ENCODE data around the gene CAMKK2.
"Not testable (repeated sequence)": the region's sequence is repeated elsewhere in the genome, so short reads cannot be mapped to it uniquely, and the experiment has no call there.

CAMKK2 gene

GRCh38 chr12:121267822-121268221 is 28.7 kb downstream of the CAMKK2 start:
- H3K4me3 ChIP-seq (ENCODE audit: low read depth in 1 of 2, low read length in 2 of 2) = no peak overlapping the region
- H3K9me3 ChIP-seq (ENCODE audit: control insufficient read depth in 1 of 2, low read length in 2 of 2) = no peaks in the 10 kb centered on the region
- H3K36me3 ChIP-seq (ENCODE audit: control insufficient read depth in 1 of 2, insufficient read depth in 2 of 2, low read length in 2 of 2) = peaks cover 14 to 62% of the 10 kb centered on the region in 2 donors
- H3K9ac ChIP-seq (ENCODE audit: low read depth in 1 of 2, low read length in 2 of 2) = no peak overlapping the region
- H3K27me3 ChIP-seq (ENCODE audit: control insufficient read depth in 1 of 2, insufficient read depth in 2 of 2, low read length in 2 of 2) = no peaks in the 10 kb centered on the region
- no peaks in the 10 kb centered on the region for H3K4me1 ChIP-seq (ENCODE audit: control insufficient read depth in 1 of 2, insufficient read depth in 2 of 2, low read length in 2 of 2)
- no peak overlapping the region for H3K27ac ChIP-seq (ENCODE audit: low read depth, low read length)

GRCh38 chr12:121264951-121265515 is 31.5 kb downstream of the CAMKK2 start:
- Histone ChIP-seq H3K36me3 (ENCODE audit: control insufficient read depth in 1 of 2, insufficient read depth in 2 of 2, low read length in 2 of 2) (peaks cover 25 to 75% of the 10 kb centered on the region in 2 donors), H3K4me1 (ENCODE audit: control insufficient read depth in 1 of 2, insufficient read depth in 2 of 2, low read length in 2 of 2) (no peaks in the 10 kb centered on the region), H3K27ac (ENCODE audit: low read depth, low read length) (no peak overlapping the region), H3K4me3 (ENCODE audit: low read depth in 1 of 2, low read length in 2 of 2) (no peak overlapping the region), H3K9me3 (ENCODE audit: control insufficient read depth in 1 of 2, low read length in 2 of 2) (no peaks in the 10 kb centered on the region), H3K9ac (ENCODE audit: low read depth in 1 of 2, low read length in 2 of 2) (no peak overlapping the region), H3K27me3 (ENCODE audit: control insufficient read depth in 1 of 2, insufficient read depth in 2 of 2, low read length in 2 of 2) (no peaks in the 10 kb centered on the region)

- H3K4me3 ChIP-seq (ENCODE audit: low read depth in 1 of 2, low read length in 2 of 2) = no peak overlapping the region
- H3K27me3 ChIP-seq (ENCODE audit: control insufficient read depth in 1 of 2, insufficient read depth in 2 of 2, low read length in 2 of 2) = no peaks in the 10 kb centered on the region
- no peak overlapping the region for H3K27ac ChIP-seq (ENCODE audit: low read depth, low read length)
- no peaks in the 10 kb centered on the region for H3K4me1 ChIP-seq (ENCODE audit: control insufficient read depth in 1 of 2, insufficient read depth in 2 of 2, low read length in 2 of 2)
- peaks cover 28 to 76% of the 10 kb centered on the region in 2 donors for H3K36me3 ChIP-seq (ENCODE audit: control insufficient read depth in 1 of 2, insufficient read depth in 2 of 2, low read length in 2 of 2)
- no peaks in the 10 kb centered on the region for H3K9me3 ChIP-seq (ENCODE audit: control insufficient read depth in 1 of 2, low read length in 2 of 2)
- no peak overlapping the region for H3K9ac ChIP-seq (ENCODE audit: low read depth in 1 of 2, low read length in 2 of 2)
Measured at GRCh38 chr12:121264135-121264534, 32.4 kb downstream of the CAMKK2 start.

GRCh38 chr12:121263206-121263935 is 33.1 kb downstream of the CAMKK2 start:
- H3K4me1 ChIP-seq (ENCODE audit: control insufficient read depth in 1 of 2, insufficient read depth in 2 of 2, low read length in 2 of 2) = no peaks in the 10 kb centered on the region
- no peaks in the 10 kb centered on the region for H3K9me3 ChIP-seq (ENCODE audit: control insufficient read depth in 1 of 2, low read length in 2 of 2)
- H3K9ac ChIP-seq (ENCODE audit: low read depth in 1 of 2, low read length in 2 of 2) = no peak overlapping the region
- H3K4me3 ChIP-seq (ENCODE audit: low read depth in 1 of 2, low read length in 2 of 2) = no peak overlapping the region
- H3K36me3 ChIP-seq (ENCODE audit: control insufficient read depth in 1 of 2, insufficient read depth in 2 of 2, low read length in 2 of 2) = peaks cover 25 to 74% of the 10 kb centered on the region in 2 donors
- no peak overlapping the region for H3K27ac ChIP-seq (ENCODE audit: low read depth, low read length)
- H3K27me3 ChIP-seq (ENCODE audit: control insufficient read depth in 1 of 2, insufficient read depth in 2 of 2, low read length in 2 of 2) = no peaks in the 10 kb centered on the region

GRCh38 chr12:121261398-121261797 is 35.1 kb downstream of the CAMKK2 start:
- H3K9me3 ChIP-seq (ENCODE audit: control insufficient read depth in 1 of 2, low read length in 2 of 2) = no peaks in the 10 kb centered on the region
- H3K4me3 ChIP-seq (ENCODE audit: low read depth in 1 of 2, low read length in 2 of 2) = no peak overlapping the region
- no peaks in the 10 kb centered on the region for H3K27me3 ChIP-seq (ENCODE audit: control insufficient read depth in 1 of 2, insufficient read depth in 2 of 2, low read length in 2 of 2)
- H3K36me3 ChIP-seq (ENCODE audit: control insufficient read depth in 1 of 2, insufficient read depth in 2 of 2, low read length in 2 of 2) = peaks cover 25 to 67% of the 10 kb centered on the region in 2 donors
- H3K27ac ChIP-seq (ENCODE audit: low read depth, low read length) = no peak overlapping the region
- no peaks in the 10 kb centered on the region for H3K4me1 ChIP-seq (ENCODE audit: control insufficient read depth in 1 of 2, insufficient read depth in 2 of 2, low read length in 2 of 2)
- H3K9ac ChIP-seq (ENCODE audit: low read depth in 1 of 2, low read length in 2 of 2) = no peak overlapping the region

- H3K4me3 ChIP-seq (ENCODE audit: low read depth in 1 of 2, low read length in 2 of 2) = no peak overlapping the region
- no peak overlapping the region for H3K9ac ChIP-seq (ENCODE audit: low read depth in 1 of 2, low read length in 2 of 2)
- H3K36me3 ChIP-seq (ENCODE audit: control insufficient read depth in 1 of 2, insufficient read depth in 2 of 2, low read length in 2 of 2) = peaks cover 25 to 63% of the 10 kb centered on the region in 2 donors
- no peaks in the 10 kb centered on the region for H3K9me3 ChIP-seq (ENCODE audit: control insufficient read depth in 1 of 2, low read length in 2 of 2)
- H3K4me1 ChIP-seq (ENCODE audit: control insufficient read depth in 1 of 2, insufficient read depth in 2 of 2, low read length in 2 of 2) = no peaks in the 10 kb centered on the region
- H3K27ac ChIP-seq (ENCODE audit: low read depth, low read length) = no peak overlapping the region
- H3K27me3 ChIP-seq (ENCODE audit: control insufficient read depth in 1 of 2, insufficient read depth in 2 of 2, low read length in 2 of 2) = no peaks in the 10 kb centered on the region
Measured at GRCh38 chr12:121260091-121260490, 36.4 kb downstream of the CAMKK2 start.

GRCh38 chr12:121259074-121259473 is 37.4 kb downstream of the CAMKK2 start:
- no peak overlapping the region for H3K9ac ChIP-seq (ENCODE audit: low read depth in 1 of 2, low read length in 2 of 2)
- H3K27me3 ChIP-seq (ENCODE audit: control insufficient read depth in 1 of 2, insufficient read depth in 2 of 2, low read length in 2 of 2) = no peaks in the 10 kb centered on the region
- no peak overlapping the region for H3K27ac ChIP-seq (ENCODE audit: low read depth, low read length)
- H3K4me1 ChIP-seq (ENCODE audit: control insufficient read depth in 1 of 2, insufficient read depth in 2 of 2, low read length in 2 of 2) = no peaks in the 10 kb centered on the region
- no peaks in the 10 kb centered on the region for H3K9me3 ChIP-seq (ENCODE audit: control insufficient read depth in 1 of 2, low read length in 2 of 2)
- peaks cover 23 to 69% of the 10 kb centered on the region in 2 donors for H3K36me3 ChIP-seq (ENCODE audit: control insufficient read depth in 1 of 2, insufficient read depth in 2 of 2, low read length in 2 of 2)
- H3K4me3 ChIP-seq (ENCODE audit: low read depth in 1 of 2, low read length in 2 of 2) = no peak overlapping the region

GRCh38 chr12:121257704-121258449 is 38.6 kb downstream of the CAMKK2 start:
- H3K9ac ChIP-seq (ENCODE audit: low read depth in 1 of 2, low read length in 2 of 2); H3K27ac ChIP-seq (ENCODE audit: low read depth, low read length); H3K4me3 ChIP-seq (ENCODE audit: low read depth in 1 of 2, low read length in 2 of 2); H3K4me1 ChIP-seq (ENCODE audit: control insufficient read depth in 1 of 2, insufficient read depth in 2 of 2, low read length in 2 of 2); H3K27me3 ChIP-seq (ENCODE audit: control insufficient read depth in 1 of 2, insufficient read depth in 2 of 2, low read length in 2 of 2); H3K9me3 ChIP-seq (ENCODE audit: control insufficient read depth in 1 of 2, low read length in 2 of 2): not testable (repeated sequence)
- peaks cover 24 to 70% of the 10 kb centered on the region in 2 donors for H3K36me3 ChIP-seq (ENCODE audit: control insufficient read depth in 1 of 2, insufficient read depth in 2 of 2, low read length in 2 of 2)

- Histone ChIP-seq H3K9ac (ENCODE audit: low read depth in 1 of 2, low read length in 2 of 2) (no peak overlapping the region), H3K27me3 (ENCODE audit: control insufficient read depth in 1 of 2, insufficient read depth in 2 of 2, low read length in 2 of 2) (no peaks in the 10 kb centered on the region), H3K36me3 (ENCODE audit: control insufficient read depth in 1 of 2, insufficient read depth in 2 of 2, low read length in 2 of 2) (peaks cover 21 to 73% of the 10 kb centered on the region in 2 donors), H3K4me1 (ENCODE audit: control insufficient read depth in 1 of 2, insufficient read depth in 2 of 2, low read length in 2 of 2) (no peaks in the 10 kb centered on the region), H3K27ac (ENCODE audit: low read depth, low read length) (no peak overlapping the region), H3K4me3 (ENCODE audit: low read depth in 1 of 2, low read length in 2 of 2) (no peak overlapping the region), H3K9me3 (ENCODE audit: control insufficient read depth in 1 of 2, low read length in 2 of 2) (no peaks in the 10 kb centered on the region)
Measured at GRCh38 chr12:121255433-121255832, 41.1 kb downstream of the CAMKK2 start.

GRCh38 chr12:121253638-121254335 is 42.7 kb downstream of the CAMKK2 start:
- H3K27ac ChIP-seq (ENCODE audit: low read depth, low read length) = no peak overlapping the region
- no peaks in the 10 kb centered on the region for H3K4me1 ChIP-seq (ENCODE audit: control insufficient read depth in 1 of 2, insufficient read depth in 2 of 2, low read length in 2 of 2)
- H3K27me3 ChIP-seq (ENCODE audit: control insufficient read depth in 1 of 2, insufficient read depth in 2 of 2, low read length in 2 of 2) = no peaks in the 10 kb centered on the region
- H3K36me3 ChIP-seq (ENCODE audit: control insufficient read depth in 1 of 2, insufficient read depth in 2 of 2, low read length in 2 of 2) = peaks cover 23 to 73% of the 10 kb centered on the region in 2 donors
- H3K9ac ChIP-seq (ENCODE audit: low read depth in 1 of 2, low read length in 2 of 2) = no peak overlapping the region
- H3K4me3 ChIP-seq (ENCODE audit: low read depth in 1 of 2, low read length in 2 of 2) = no peak overlapping the region
- no peaks in the 10 kb centered on the region for H3K9me3 ChIP-seq (ENCODE audit: control insufficient read depth in 1 of 2, low read length in 2 of 2)

All from duodenal mucosa (tissue), 2 donors.